LNCaP clone FGC (cell line): ENCODE results near the gene CPNE9.

Experiments used
- DNase-seq: peaks from one replicate; pipeline ENCODE4 v3.0.0-alpha.2; 2011; ENCODE audit warnings: low read depth
- H3K4me3 ChIP-seq: 2 replicates; pipeline ENCODE4 v1.5.1; 2011; ENCODE audit warnings: mild to moderate bottlenecking, low read depth, low read length, control low read depth
- CTCF ChIP-seq: IDR thresholded peaks from 2 replicates; pipeline ENCODE4 v1.5.1; 2012; ENCODE audit warnings: mild to moderate bottlenecking; ENCODE audit not compliant: control insufficient read depth, insufficient read depth; ENCODE audit errors: extremely low read depth

CPNE9 gene

GRCh38 chr3:9776896-9777693, 73.5 kb downstream of the CPNE9 start:
- TF ChIP-seq CTCF = no peak
- no peak for DNase-seq
- no peak overlapping the region for H3K4me3 ChIP-seq

- no peak for TF ChIP-seq CTCF
- H3K4me3 ChIP-seq = no peak overlapping the region
- no peak for DNase-seq
Measured at GRCh38 chr3:9777694-9778021, 74.0 kb downstream of the CPNE9 start.

GRCh38 chr3:9778143-9779074, 74.8 kb downstream of the CPNE9 start:
- no peak for DNase-seq
- H3K4me3 ChIP-seq = no peak overlapping the region
- no peak for TF ChIP-seq CTCF

GRCh38 chr3:9779075-9779593, 75.5 kb downstream of the CPNE9 start:
- no peak overlapping the region for H3K4me3 ChIP-seq
- no peak for DNase-seq
- TF ChIP-seq CTCF = no peak
